SKM-1 (cell line): Measurements from ENCODE around the gene CTNNB1.

Experiments used
- DNase-seq: peaks from one replicate; lab custom pipeline; 2025; ENCODE audit not compliant: unreplicated experiment; lab: John Stamatoyannopoulos, UW

Gene CTNNB1

DNA sequence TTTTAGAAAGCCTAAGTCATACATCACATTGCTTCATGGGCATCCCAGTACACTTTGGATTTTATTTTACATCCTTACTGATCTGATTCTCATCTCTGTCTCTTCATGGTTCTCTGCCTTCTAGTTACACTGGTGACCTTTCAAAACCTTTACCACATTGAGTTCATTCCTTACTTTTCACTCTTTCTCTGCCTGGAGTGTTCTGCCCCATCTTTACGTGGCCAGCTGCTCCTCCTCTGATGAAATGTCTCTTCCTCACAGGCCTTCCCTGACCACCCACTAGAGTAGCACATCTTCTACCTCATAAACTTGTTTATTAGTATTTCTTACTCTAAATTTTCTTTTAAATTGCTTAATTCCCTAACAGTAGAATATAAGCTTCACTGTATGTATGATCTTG, 17.7 kb downstream of the CTNNB1 start:
- no peak for DNase-seq

DNA sequence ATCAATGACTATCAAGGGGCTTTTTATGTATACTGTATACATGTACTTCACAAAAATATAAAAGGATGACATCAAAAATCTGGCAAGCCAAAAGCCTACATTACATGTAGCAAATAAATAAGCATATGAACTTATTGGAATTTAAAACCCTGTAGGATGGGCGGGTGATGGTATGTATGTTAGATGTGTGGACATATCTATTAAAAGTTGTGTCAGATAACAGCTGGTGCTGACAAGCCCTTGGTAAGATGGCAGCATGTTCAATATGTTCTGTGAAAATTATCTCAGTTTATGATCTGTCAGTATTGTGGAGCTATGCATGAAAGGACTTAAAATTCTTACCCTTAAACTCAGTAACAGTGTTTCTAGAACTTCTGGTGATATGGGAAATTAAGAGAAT, 20.1 kb downstream of the CTNNB1 start:
- DNase-seq = no peak

DNA sequence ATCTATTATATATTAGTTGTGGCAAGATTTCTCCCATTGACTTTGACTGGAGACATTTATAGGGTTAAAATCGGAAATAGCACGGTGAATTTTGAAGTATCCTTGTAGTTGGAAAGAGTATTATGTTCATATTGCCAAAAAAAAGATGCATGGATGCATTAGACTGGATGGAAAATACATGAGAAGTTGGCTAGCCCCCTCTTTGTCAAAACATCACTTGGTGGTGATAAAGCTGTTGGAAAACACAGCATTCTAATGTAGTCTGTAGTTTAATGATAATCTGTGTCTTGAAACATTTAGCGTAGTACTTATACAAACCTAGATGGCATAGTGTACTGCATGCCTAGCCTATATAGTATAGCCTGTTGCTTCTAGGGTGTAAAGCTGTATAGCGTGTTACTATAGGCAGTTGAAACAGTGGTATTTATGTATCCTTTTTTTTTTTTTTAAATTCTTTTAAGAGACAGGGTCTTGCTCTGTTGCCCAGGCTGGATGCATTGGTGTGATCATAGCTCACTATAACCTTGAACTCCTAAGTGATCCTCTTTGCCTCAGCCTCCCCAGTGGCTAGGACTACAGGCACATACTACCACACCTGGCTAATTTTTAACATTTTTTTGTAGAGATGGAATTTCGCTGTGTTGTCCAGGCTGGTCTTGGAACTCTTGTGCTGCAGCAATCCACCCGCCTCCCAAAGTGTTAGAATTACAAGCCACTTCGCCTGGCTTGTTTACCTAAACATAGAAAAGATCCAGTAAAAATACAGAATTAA, 21.8 kb downstream of the CTNNB1 start:
- no peak for DNase-seq

DNA sequence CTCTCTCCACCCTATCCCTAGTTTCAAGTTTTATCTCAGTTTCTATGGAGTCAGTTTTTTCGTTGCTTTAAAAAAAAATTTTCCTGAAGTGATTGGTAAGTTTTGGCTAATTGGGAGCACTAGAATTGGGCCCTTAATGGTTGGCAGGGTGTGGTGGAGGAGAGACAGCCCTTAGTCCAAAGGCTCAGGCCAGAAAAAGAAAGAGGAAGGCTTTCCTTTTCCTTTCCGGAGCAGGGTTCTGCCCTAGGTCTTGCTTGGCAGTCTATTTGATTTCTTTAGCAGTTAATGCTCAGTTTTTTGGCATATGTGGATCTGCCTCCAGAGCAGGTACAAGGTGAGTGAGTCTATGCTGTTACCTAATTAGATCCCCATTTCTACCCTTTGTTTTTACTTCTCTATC, 22.7 kb downstream of the CTNNB1 start:
- no peak for DNase-seq

DNA sequence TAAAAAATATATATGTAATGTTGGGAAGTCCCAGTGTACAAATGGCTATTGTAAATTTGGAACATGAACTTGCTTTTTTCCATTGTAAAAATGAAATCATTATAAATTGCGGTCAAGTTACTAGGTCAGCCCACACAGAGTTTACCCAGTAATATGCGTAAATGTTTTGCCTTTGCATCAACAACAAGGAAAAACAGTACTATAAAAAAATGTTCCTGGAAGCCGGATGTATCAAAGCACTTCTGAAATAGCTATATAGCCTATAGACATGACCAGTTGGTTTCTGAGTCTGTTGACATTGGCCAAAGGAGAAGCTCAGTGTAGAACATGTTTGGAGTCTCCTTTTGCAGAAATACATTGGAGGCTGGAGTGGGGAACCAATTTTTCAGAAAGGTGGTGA, 23.2 kb downstream of the CTNNB1 start:
- DNase-seq = no peak

DNA sequence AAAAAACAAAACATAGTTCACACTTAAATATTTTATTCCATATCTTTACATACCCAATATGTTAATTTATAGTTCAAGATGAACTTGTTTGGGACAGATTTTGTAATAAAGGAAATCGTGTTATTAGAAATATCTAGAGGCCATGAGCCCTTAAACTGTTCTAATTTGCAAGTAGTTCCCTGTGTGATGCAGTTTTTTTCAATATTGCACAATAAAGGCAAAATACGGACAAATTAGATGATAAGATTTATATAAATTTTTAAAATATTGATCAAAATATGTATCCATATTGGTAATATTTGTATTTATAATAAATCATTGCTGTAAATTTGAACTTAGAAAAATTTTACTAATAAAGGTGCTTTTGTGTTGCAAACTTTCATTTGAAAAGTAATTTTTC, 23.8 kb downstream of the CTNNB1 start:
- DNase-seq = no peak

DNA sequence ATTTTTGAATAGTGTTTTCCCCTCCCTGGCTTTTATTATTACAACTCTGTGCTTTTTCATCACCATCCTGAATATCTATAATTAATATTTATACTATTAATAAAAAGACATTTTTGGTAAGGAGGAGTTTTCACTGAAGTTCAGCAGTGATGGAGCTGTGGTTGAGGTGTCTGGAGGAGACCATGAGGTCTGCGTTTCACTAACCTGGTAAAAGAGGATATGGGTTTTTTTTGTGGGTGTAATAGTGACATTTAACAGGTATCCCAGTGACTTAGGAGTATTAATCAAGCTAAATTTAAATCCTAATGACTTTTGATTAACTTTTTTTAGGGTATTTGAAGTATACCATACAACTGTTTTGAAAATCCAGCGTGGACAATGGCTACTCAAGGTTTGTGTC, 24.4 kb downstream of the CTNNB1 start:
- no peak for DNase-seq

DNA sequence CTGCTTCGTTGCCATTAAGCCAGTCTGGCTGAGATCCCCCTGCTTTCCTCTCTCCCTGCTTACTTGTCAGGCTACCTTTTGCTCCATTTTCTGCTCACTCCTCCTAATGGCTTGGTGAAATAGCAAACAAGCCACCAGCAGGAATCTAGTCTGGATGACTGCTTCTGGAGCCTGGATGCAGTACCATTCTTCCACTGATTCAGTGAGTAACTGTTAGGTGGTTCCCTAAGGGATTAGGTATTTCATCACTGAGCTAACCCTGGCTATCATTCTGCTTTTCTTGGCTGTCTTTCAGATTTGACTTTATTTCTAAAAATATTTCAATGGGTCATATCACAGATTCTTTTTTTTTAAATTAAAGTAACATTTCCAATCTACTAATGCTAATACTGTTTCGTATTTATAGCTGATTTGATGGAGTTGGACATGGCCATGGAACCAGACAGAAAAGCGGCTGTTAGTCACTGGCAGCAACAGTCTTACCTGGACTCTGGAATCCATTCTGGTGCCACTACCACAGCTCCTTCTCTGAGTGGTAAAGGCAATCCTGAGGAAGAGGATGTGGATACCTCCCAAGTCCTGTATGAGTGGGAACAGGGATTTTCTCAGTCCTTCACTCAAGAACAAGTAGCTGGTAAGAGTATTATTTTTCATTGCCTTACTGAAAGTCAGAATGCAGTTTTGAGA, 25.0 kb downstream of the CTNNB1 start:
- DNase-seq = no peak

DNA sequence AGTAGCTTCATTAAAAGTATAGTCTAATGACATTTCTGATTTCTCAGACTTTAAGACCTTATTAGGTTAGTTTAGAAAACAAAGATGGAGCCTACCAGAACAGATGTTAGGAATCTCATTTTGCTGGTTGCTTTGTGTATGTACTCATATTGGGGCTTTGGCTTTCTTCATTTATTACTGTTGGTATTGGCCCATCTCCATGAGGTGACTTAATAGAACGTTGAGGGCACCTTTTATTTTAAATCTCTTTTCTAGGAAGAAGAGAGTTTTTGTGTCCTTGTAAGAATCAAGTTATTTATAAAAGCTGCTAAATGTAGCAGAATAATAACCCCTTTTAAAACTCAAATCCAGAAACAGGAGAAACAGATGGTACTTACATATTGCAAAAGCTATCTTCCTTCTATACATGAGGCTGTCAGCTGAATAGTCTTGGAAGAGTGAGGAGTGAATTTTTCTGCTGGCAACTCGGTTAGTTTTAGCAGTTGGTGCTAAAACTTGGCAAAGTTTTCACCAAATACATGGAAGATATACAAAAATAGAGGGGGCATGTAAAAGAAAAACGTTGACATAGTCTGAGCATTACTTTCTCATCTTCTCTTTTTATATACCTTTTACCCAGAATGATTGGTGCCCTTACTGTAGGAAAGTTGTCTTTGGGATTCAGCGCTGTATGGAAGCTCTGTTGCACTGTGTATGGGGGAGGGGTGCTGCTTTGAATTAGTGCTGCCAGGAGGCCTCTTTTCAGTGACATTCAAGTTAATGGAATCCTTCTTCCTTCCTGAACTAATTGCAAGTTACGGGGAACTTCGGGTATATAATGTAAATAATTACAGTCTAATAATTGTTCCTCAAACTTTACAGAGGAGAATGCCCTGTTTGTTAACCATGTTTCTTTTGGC, 35.8 kb downstream of the CTNNB1 start:
- no peak for DNase-seq

DNA sequence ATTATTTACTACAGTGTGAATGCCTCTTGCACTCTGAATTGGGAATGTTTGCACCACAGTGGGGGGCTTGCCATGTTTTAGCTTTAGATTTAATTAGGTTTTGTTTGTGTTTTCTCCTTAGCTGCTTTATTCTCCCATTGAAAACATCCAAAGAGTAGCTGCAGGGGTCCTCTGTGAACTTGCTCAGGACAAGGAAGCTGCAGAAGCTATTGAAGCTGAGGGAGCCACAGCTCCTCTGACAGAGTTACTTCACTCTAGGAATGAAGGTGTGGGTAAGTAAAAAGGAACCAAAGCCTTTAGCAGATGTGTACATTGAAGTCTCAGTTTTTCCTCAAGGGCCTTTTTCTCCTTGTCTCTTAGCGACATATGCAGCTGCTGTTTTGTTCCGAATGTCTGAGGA, 36.9 kb downstream of the CTNNB1 start:
- no peak for DNase-seq

DNA sequence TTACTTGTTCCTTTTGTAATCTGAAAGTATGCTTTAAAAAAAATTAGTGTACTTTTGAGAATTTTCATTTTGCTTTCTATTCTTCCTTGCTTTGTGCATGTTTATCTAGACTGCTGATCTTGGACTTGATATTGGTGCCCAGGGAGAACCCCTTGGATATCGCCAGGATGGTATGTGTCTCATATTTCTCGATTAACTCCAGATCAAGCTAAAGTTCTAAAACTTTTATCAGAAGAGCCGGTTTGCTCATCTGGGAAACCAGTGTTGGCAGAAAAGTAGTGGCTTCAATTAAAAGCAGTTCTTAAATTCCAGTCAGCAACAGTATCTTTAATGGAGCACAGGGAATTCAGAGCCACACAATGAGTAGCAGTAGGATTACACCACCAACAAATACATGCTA, 38.6 kb downstream of the CTNNB1 start:
- DNase-seq = no peak

DNA sequence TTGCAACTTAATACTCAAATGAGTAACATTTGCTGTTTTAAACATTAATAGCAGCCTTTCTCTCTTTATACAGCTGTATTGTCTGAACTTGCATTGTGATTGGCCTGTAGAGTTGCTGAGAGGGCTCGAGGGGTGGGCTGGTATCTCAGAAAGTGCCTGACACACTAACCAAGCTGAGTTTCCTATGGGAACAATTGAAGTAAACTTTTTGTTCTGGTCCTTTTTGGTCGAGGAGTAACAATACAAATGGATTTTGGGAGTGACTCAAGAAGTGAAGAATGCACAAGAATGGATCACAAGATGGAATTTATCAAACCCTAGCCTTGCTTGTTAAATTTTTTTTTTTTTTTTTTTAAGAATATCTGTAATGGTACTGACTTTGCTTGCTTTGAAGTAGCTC, 40.3 kb downstream of the CTNNB1 start:
- DNase-seq = no peak

DNA sequence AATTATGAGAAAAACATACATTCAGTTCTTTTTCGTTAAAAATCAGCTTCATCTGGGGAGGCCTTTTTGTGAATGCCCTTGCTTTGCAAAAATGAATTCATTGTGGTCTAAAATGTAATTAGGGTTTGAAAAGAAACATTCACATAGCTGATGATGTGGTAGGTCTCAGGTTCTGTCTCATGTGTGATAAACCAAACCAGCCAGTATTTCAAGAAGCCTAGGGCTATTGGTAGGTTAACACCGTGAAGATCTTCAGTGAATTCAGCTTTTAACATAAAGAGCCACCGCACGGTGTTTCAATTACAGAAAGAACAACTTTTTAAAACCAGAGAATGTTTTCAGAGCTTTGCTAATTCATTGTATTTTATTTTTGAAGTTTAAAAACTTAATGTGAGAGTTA, 41.9 kb downstream of the CTNNB1 start:
- no peak for DNase-seq

DNA sequence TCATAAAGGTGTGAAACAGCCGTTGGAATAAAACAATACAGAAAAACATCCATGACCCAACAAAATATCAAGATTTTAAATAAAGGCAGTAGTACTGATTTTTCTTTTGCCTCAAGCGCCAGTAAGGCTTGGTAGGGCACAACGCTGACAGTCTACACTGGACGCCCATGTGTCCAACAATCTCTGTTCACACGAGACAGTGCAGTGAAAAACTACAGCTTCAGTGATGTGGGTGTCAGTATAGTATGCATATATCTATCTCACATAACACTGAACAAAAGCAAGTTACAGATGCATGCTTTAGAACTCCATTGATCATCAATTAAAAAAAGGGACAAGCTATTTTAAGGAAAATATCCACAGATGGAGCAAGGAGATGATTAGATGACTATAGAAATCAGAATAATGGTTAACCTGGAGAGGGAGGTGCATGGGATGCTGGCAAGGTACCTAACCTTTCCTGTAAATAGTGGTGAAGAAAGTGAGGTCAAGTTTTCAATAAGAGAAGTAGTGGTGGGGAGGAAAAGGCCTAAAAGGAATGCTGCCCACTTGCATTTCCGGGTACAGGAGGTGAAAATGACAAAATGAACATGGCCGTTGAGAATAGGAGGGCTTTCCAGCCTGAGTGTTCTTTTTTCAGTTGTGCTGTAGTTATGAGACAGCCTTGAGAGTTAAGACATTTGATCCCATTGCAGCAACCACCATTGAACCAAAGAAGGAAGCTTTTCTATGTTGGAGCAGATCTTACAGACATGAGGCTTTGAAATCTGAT, 42.7 kb downstream of the CTNNB1 start:
- no peak for DNase-seq

DNA sequence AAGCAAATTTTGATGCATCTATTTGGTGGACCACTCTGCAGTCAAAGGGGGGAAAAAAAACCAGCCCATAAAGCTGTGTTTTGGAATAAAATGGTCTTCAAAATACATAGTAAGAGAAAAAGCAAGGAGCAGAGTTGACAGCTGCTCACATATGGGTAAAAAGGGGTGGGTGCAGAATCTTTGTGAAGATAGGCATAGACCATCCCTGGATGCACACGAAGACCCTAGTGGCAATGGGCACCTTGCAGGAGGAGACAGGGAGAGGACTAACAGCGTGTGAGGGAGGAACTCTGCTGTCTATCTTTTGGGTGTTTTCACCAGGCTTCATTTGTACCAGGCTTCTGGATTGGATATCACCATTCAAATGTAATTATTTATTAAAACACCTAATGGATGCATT, 43.9 kb downstream of the CTNNB1 start:
- DNase-seq = no peak

DNA sequence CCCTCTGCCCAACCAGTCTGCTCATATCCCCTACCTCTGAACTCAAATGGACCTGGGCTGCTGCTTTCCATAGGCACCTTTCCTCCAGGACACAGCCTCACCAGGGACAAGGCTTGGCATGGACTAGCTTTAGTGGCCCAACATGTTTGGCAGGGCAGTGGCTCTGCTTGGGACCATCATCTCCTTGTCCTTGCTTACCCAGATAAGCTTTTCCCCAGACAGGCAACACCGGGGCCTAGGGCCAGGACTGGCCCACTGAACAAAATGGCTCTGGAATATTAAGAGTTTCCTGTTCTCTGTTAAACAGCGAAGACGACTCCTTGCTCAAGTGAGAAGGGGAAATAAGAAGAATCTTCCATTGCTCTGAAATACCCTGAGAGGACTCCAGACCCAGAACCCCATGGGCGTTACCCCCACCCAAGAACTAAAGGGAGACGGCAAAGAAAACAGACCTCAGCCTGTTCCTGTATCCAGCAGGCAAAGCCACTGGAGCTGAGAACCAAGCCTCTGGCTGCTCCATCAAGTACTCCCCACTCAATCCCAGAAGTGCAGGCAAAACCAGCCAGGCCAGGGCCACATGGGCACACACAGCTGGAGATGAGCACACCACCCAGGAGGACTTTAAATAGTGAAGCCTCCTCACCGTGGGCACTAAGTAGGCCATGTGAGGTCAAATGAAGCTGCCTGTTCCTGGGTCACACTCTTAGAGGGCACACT, 45.5 kb downstream of the CTNNB1 start:
- DNase-seq = no peak

DNA sequence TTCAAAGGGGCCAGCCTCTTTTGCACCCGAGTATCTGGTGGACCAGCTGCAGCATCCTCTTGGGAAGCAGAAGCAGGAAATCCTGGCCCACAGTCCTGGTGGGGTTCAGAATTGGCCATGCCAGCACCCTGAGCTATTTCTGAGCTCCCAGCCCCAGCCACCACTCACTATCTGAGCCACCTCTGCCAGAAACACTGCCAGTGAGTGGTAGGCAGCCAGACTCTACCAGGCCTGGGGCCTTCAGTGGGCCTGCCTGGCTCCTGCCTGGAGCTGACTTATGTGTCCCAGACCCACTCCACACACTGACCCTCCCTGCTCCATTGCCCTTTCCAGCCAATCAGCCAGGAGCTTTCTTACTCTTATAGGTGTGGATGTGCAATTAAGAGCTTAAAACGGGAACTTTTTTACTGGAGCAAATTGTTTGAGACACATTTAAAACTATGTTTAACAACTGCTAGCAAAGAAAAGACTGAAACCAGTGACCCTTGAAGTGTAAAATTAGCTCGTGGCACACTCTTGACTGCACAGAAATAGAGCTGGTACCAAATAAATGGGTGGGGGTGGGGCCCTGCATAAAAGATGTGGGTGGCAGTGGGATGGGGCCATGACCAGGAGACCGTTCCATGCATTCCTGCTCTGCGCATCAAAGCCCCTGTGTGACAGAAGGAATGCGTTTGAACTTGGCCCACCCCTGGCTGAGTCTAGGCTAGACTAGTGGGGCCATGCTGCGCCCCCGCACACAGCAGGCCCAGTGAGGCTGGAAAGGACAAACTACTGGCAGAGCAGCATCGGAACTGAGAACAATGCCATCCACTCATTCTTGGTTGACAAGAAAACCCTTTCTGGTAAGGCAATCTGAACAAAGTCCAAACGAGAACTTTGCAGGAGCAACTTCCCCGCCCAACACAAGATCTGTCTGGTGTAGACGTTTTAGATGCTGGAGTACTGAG, 48.0 kb downstream of the CTNNB1 start:
- DNase-seq = no peak

DNA sequence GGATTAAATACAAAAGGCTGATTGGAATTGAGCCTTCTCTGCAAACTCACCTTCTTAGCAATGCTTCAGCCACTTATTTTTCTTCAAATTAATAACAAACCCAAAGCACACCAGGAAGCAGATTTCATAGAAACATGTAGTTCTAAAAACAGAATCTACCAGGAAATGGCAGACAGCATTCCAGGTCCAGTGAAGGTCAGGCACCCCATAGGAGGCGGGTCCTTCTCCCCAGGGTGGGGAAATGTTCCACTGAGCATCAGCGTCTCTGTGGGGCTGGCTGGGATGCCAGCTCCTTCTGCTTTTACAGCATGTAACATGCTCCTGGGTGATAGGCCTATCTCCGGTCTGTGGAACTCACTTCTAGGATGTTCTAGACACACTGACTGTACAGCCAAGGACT, 49.2 kb downstream of the CTNNB1 start:
- DNase-seq = no peak

DNA sequence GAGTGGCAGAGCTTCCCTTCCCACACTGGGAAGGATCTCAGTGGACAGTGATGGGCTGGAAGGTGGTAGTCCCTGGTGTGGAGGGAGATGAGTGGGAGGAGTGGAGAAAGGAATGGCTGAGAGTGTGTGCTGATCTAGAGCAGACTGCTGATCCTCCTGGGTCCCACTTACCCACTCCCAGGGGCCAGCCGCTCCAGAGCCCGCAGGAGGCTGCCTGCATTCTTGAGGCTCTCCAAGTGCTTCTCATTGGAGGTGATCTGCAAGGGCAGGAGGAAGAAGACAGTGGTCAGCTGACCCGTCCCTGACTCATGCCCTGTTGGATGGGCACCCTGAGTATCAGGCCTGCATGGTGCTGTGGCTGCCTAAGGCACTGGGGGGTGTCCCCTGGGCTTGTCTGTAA, 50.0 kb downstream of the CTNNB1 start:
- DNase-seq = no peak
